Measurements from ENCODE around the gene SH3PXD2B.
"Not testable (repeated sequence)": the region's sequence is repeated elsewhere in the genome, so short reads cannot be mapped to it uniquely, and the experiment has no call there.

DNA sequence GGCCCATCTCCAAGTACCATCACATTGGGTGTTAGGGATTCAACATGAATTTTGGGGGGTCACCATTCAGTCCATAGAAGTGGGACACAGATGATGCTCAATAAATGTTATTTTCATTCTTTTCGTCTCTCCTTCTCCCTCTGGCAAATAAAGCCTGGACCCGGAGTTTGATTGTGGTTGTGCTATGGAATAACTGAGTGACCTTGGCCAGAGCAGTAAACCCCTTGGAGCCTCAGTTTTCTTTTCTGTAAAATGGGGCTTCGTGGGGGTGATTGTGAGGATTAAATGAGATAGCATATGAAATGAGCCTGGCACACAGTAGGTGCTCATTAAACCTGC is 24.3 kb upstream of the SH3PXD2B start:
- not testable (repeated sequence) for TF ChIP-seq CTCF (IDR thresholded peaks at IDR 0.05; ENCODE audit: borderline replicate concordance, extremely low read depth, low read length, poor library complexity, severe bottlenecking); EZH2 (IDR thresholded peaks at IDR 0.05; ENCODE audit: borderline replicate concordance, low read depth, low read length, severe bottlenecking)

Measured in DND-41 (cell line).